ENCODE results near the gene ABCC5.

DNA sequence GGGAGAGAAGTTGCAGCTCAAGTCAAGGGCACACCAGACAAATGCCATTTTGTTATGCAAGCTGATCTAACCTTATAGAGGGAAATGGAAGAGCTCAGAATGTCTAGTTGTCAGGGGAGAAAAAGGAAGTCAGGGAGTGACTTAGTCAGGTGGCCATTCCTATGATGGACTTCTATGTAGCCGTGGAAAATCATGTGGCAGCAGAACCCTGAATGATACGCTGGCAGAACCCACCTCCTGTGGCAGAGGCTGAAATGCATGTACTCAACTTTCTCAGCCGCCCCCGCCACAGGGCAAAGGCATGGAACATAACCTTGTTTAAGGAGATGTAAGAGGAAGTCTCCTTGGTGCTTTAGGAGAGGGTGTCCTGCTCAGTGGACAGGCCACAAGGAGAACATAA lies 95.3 kb downstream of the ABCC5 start:
- no peak for TF ChIP-seq CTCF (IDR thresholded peaks at IDR 0.05)
- TF ChIP-seq POLR2A (IDR thresholded peaks at IDR 0.05): no peak
